Gastrocnemius medialis (tissue), 4 donors: ENCODE measurements around the gene OR2K2. TPM values are rescaled to one million over a fixed set of nuclear protein-coding genes. Genes with fewer than 3 reads are reported as not detected.
"Not testable (repeated sequence)": the region's sequence is repeated elsewhere in the genome, so short reads cannot be mapped to it uniquely, and the experiment has no call there.

Experiments
- ATAC-seq, 2 donors: fragments of 150-250 bp; one replicate each; pipeline ENCODE4 v1.9.1; 2016
- DNase-seq, 2 donors: peaks; one replicate each; pipeline ENCODE4 v3.0.0-alpha.2; 2019
- H3K27ac ChIP-seq, 4 donors: fragments of 200-600 bp; sonication (generic); 1 replicate in 1 of 4; 2 replicates in 3 of 4; pipeline ENCODE4 v1.5.1; 2016 to 2018; ENCODE audit warnings: mild to moderate bottlenecking in 2 of 4, moderate library complexity in 1 of 4
- H3K27me3 ChIP-seq, 3 donors: fragments of 200-600 bp; sonication (generic) in 2 of 3; 1 replicate in 1 of 3; 2 replicates in 2 of 3; pipeline versions ENCODE4 v1.5.1 to v1.6.0; 2016 to 2019; ENCODE audit warnings: mild to moderate bottlenecking in 1 of 3, moderate library complexity in 1 of 3
- H3K36me3 ChIP-seq, 2 donors: fragments of 200-600 bp; sonication (generic) in 1 of 2; one replicate each; pipeline ENCODE4 v1.5.1; 2017 to 2018
- H3K4me1 ChIP-seq, 2 donors: fragments of 200-600 bp; sonication (generic) in 1 of 2; one replicate each; pipeline ENCODE4 v1.5.1; 2016 to 2017; ENCODE audit warnings: mild to moderate bottlenecking in 2 of 2
- H3K4me3 ChIP-seq, 4 donors: fragments of 200-600 bp; sonication (generic) in 3 of 4; 1 replicate in 1 of 4; 2 replicates in 3 of 4; pipeline ENCODE4 v1.5.1; 2016 to 2019; ENCODE audit warnings: mild to moderate bottlenecking in 2 of 4
- H3K9me3 ChIP-seq, 3 donors: fragments of 200-600 bp; sonication (generic) in 2 of 3; 1 replicate in 1 of 3; 2 replicates in 2 of 3; pipeline ENCODE4 v1.5.1; 2016 to 2019
- POLR2A ChIP-seq, 2 donors: fragments of 450-650 bp; IDR thresholded peaks; one replicate each; pipeline ENCODE4 v1.6.1; 2017; ENCODE audit warnings: antibody characterized with exemption in 2 of 2, mild to moderate bottlenecking in 2 of 2, moderate library complexity in 2 of 2
- in situ Hi-C, 4 donors: fragments of 200-750 bp; cut with MboI; loops; one replicate each; pipeline versions ENCODE4 v1.15.0 to v1.8.0; 2017; ENCODE audit warnings: low sequenced_read_pairs in 4 of 4
- intact Hi-C: fragments of 100-400 bp; cut with DNase I; formaldehyde crosslinking; loops from one replicate; pipeline ENCODE4 v1.15.1; 2023; ENCODE audit warnings: low total_unique reads
- total RNA-seq, 4 donors: library from RNA; depleted of rRNA; stranded (reverse); fragments of >200 nt; gene quantifications; one replicate each; pipeline versions ENCODE4 v1.1.0 to v1.2.3, GENCODE V29; 2016
- TF ChIP-seq, protein P1 (sequence below), 5 experiments: fragments of 450-650 bp in 3 of 5; fragments of 200-600 bp in 2 of 5; sonication (generic) in 2 of 5; IDR thresholded peaks in 4 of 5; conservative IDR thresholded peaks in 1 of 5; 1 replicate in 4 of 5; 2 replicates in 1 of 5; pipeline ENCODE4 v1.5.1; 2016 to 2019; ENCODE audit warnings: antibody characterized with exemption in 5 of 5, mild to moderate bottlenecking in 3 of 5, moderate library complexity in 3 of 5

Gene OR2K2
- total RNA-seq, 4 donors from 2014 or later = 6.7 TPM; not detected in 3

DNA sequence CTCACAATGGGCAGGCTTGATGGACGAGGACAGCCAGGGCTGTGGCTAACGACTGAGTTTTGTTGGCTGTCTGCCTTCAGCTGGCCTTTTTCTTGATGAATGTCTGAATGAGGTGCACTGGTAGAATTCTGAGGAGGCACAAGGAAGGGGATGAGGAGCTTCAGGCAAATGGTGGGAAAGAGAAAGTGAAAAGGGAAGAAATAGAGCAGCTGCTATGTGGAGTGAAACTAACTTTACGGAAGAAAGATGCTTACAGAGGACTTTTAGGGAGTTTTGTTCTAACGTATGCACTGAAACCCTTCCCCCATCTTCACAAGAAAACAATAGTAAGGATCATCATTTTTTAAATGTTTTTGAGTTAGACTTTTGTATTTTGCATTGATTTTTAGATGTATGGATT, 45.3 kb downstream of the OR2K2 start:
- no peak for ATAC-seq
- intact Hi-C loops (no loop called here), in situ Hi-C loops (loop anchor here in 2 of 4 donors (25.0 kb wide), 1 partner anchor 222 kb away; no protein-coding TSS in a partner anchor)
- Histone ChIP-seq H3K27me3 (no peaks in the 10 kb centered on the region), H3K4me3 (no peak overlapping the region), H3K9me3 (no peaks in the 10 kb centered on the region), H3K36me3 (no peaks in the 10 kb centered on the region), H3K4me1 (no peaks in the 10 kb centered on the region), H3K27ac (no peak overlapping the region)
- TF ChIP-seq, protein P1, sequence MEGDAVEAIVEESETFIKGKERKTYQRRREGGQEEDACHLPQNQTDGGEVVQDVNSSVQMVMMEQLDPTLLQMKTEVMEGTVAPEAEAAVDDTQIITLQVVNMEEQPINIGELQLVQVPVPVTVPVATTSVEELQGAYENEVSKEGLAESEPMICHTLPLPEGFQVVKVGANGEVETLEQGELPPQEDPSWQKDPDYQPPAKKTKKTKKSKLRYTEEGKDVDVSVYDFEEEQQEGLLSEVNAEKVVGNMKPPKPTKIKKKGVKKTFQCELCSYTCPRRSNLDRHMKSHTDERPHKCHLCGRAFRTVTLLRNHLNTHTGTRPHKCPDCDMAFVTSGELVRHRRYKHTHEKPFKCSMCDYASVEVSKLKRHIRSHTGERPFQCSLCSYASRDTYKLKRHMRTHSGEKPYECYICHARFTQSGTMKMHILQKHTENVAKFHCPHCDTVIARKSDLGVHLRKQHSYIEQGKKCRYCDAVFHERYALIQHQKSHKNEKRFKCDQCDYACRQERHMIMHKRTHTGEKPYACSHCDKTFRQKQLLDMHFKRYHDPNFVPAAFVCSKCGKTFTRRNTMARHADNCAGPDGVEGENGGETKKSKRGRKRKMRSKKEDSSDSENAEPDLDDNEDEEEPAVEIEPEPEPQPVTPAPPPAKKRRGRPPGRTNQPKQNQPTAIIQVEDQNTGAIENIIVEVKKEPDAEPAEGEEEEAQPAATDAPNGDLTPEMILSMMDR (IDR thresholded peaks at IDR 0.05 in 4 of 5, conservative IDR thresholded peaks at IDR 0.05 in 1 of 5) = no peak
- TF ChIP-seq POLR2A (IDR thresholded peaks at IDR 0.05) = no peak
- no peak for DNase-seq

DNA sequence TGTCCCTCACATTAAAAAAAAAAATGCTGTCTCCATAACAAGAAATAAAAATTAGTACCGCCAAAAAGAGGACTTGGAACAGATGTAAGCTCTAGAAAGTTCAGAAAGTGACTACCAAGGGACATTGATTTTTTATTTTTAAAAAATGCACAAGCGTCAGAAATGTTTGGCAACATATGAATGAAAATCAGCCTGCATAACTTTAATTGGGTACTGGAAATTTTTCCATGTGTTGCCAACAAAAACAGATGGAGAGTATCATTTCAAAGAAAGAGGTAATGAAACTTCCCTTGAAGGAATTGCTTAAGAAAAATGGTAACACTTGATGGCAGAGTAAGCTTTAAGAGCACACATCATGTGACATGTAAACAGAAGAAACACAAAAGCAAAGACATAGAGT, 47.2 kb downstream of the OR2K2 start:
- no peak overlapping the region for H3K4me3 ChIP-seq
- H3K27me3 ChIP-seq = no peaks in the 10 kb centered on the region
- ATAC-seq (no peak), DNase-seq (no peak)
- H3K27ac ChIP-seq = no peak overlapping the region
- intact Hi-C loops (no loop called here), in situ Hi-C loops (loop anchor here in 2 of 4 donors (25.0 kb wide), 1 partner anchor 221 kb away; no protein-coding TSS in a partner anchor)
- H3K4me1 ChIP-seq = no peaks in the 10 kb centered on the region
- TF ChIP-seq, protein P1 (IDR thresholded peaks at IDR 0.05 in 4 of 5, conservative IDR thresholded peaks at IDR 0.05 in 1 of 5) = no peak
- no peak for TF ChIP-seq POLR2A (IDR thresholded peaks at IDR 0.05)
- no peaks in the 10 kb centered on the region for H3K36me3 ChIP-seq
- no peaks in the 10 kb centered on the region for H3K9me3 ChIP-seq

GRCh38 chr9:111280795-111281194, 49.2 kb downstream of the OR2K2 start:
- intact Hi-C loops, H3K27me3 ChIP-seq, H3K4me3 ChIP-seq, H3K27ac ChIP-seq, H3K36me3 ChIP-seq, H3K9me3 ChIP-seq, DNase-seq, H3K4me1 ChIP-seq, ATAC-seq: not testable (repeated sequence)
- in situ Hi-C loops = loop anchor here in 2 of 4 donors (25.0 kb wide), 1 partner anchor 218 kb away; no protein-coding TSS in a partner anchor

Other genes with a start within 250 kb of the OR2K2 start
- gene ECPAS, start 154.2 kb upstream of the OR2K2 start, total RNA-seq = 100 to 1,000 TPM; 320 to 509 (median 424) TPM
- gene ZNF483, start 195.0 kb upstream of the OR2K2 start, total RNA-seq = under 1 TPM; 0.12 to 0.82 (median 0.21) TPM